RWPE1 (cell line): ENCODE results near the gene OXTR.
A peak's percentile ranks its signal among the peaks of the same experiment; 100 is the strongest.
"Not testable (repeated sequence)": the region's sequence is repeated elsewhere in the genome, so short reads cannot be mapped to it uniquely, and the experiment has no call there.

ENCODE experiments used
- CTCF ChIA-PET: fragments of 350-600 bp; sonication (Branson Sonifier 250); formaldehyde crosslinking; extraction: SDS; loops from one replicate; lab custom pipeline; 2021; lab: Yijun Ruan, JAX
- POLR2A ChIA-PET: fragments of 400-600 bp; formaldehyde crosslinking; extraction: SDS; loops from one replicate; lab custom pipeline; 2020; ENCODE audit warnings: antibody characterized with exemption; ENCODE audit not compliant: low non-redundant PET; lab: Yijun Ruan, JAX
- DNase-seq: peaks from one replicate; pipeline ENCODE4 v3.0.0; 2012; ENCODE audit warnings: low spot score
- H3K27ac ChIP-seq: fragments of 450-650 bp; 2 replicates; pipeline ENCODE4 v1.5.1; 2017
- CTCF ChIP-seq: fragments of 450-650 bp; conservative IDR thresholded peaks from 2 replicates; pipeline ENCODE4 v1.5.1; 2017; ENCODE audit warnings: low read depth, mild to moderate bottlenecking

The OXTR gene

GRCh38 chr3:8724108-8724752 is 45.2 kb downstream of the OXTR start:
- DNase-seq: peak; percentile 41
- TF ChIP-seq CTCF: no peak
- ChIA-PET CTCF (interaction anchor here (1.4 kb wide), 1 partner anchor 45 kb away, joined by 10 read pairs; the partner anchor contains the start of gene OXTR), POLR2A (no interaction called here)
- no peak overlapping the region for H3K27ac ChIP-seq

- no peak for DNase-seq
- CTCF ChIA-PET: interaction anchor here (1.4 kb wide), 1 partner anchor 46 kb away, joined by 10 read pairs; the partner anchor contains the start of gene OXTR
- POLR2A ChIA-PET: no interaction called here
- H3K27ac ChIP-seq: no peak overlapping the region
- no peak for TF ChIP-seq CTCF
Measured at GRCh38 chr3:8723612-8724011, 45.8 kb downstream of the OXTR start.

- no peak overlapping the region for H3K27ac ChIP-seq
- ChIA-PET POLR2A (no interaction called here), CTCF (no interaction called here)
- DNase-seq: no peak
- no peak for TF ChIP-seq CTCF
Measured at GRCh38 chr3:8722808-8723207, 46.6 kb downstream of the OXTR start.

- CTCF ChIA-PET: not testable (repeated sequence)
Measured at GRCh38 chr3:8715757-8716156, 53.7 kb downstream of the OXTR start.

GRCh38 chr3:8713901-8714759 is 55.3 kb downstream of the OXTR start:
- DNase-seq: no peak
- ChIA-PET POLR2A (no interaction called here), CTCF (interaction anchor here (0.8 kb wide), 1 partner anchor 56 kb away, joined by 4 read pairs; no protein-coding TSS in a partner anchor)
- no peak for TF ChIP-seq CTCF
- peak overlapping the region; percentile 95 for H3K27ac ChIP-seq

More at GRCh38 chr3:8715757-8716156, 53.7 kb downstream of the OXTR start:
- peak overlapping the region; percentile 41 for H3K27ac ChIP-seq
- DNase-seq, POLR2A ChIA-PET: not testable (repeated sequence)

GRCh38 chr3:8712908-8713255 is 56.5 kb downstream of the OXTR start:
- H3K27ac ChIP-seq: peak overlapping the region; percentile 95
- no peak for DNase-seq
- ChIA-PET POLR2A (interaction anchor here (0.6 kb wide), 1 partner anchor 780 kb away, joined by 4 read pairs; no protein-coding TSS in a partner anchor), CTCF (interaction anchor here (0.7 kb wide), 1 partner anchor 1090 kb away, joined by 3 read pairs; no protein-coding TSS in a partner anchor)
- no peak for TF ChIP-seq CTCF
